ENCODE results near the gene FGF1. TPM values are rescaled to one million over a fixed set of nuclear protein-coding genes. Genes with fewer than 3 reads are reported as not detected.
A peak's percentile ranks its signal among the peaks of the same experiment; 100 is the strongest.

Gene FGF1
- polyA plus RNA-seq, 1 of the 3 experiments (the other 2 are of a cell fraction): 5.3 TPM

DNA sequence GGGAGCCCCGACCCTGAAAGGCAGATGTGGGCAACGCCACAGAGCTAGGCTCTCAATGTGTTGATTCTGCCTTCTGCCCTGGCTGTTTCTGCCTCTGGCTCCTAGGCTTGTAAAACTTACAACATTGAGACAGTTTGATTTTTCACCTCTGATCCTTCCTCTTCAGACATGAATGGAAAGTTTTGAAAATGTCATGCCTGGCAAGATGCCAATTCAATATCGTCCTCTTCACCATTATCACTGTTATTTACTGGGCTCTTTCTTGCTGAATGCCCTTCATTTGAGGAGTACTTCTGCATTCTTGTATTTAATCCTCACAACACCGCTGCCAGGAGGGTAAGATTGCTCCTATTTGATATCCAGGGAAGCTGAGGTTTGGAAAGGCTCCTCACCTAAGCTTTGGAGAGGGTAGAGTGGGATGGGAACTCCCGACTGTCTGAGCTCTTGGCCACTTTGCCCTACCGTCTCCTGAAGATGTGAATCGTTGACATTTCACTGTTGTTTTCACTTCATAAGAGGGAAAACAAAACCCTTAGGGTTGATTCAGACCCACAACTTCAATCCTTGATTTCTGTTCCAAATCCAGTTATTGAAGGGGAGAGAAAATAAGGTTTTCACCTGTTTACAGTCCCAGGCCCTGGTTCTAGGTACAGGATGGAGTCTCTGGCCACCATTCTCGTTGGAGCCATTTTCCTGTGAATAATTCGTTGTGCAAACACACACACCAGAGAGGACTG is 12.7 kb upstream of the FGF1 start:
- Histone ChIP-seq H3K9me3 (no peaks in the 10 kb centered on the region), H3F3A (replicated peaks; ENCODE audit: insufficient read depth) (no peaks in the 10 kb centered on the region), H3K4me3 (ENCODE audit: low read depth in 2 of 2, low read length in 1 of 2) (no peak overlapping the region; a peak in 1 of 4 replicates), H3K9ac (no peak overlapping the region), H2AFZ (ENCODE audit: low read depth) (no peak overlapping the region; the same call in 1 of the 2 replicates), H4K20me1 (ENCODE audit: insufficient read depth) (no peaks in the 10 kb centered on the region), H3K4me2 (peak overlapping the region; percentile 53; the same call in 1 of the 2 replicates), H3K36me3 (replicated peaks in 1 of 2; ENCODE audit: control insufficient read depth in 1 of 2, insufficient read depth in 2 of 2, low read length in 1 of 2) (no peaks in the 10 kb centered on the region), H3K9me2 (no peaks in the 10 kb centered on the region), H3K27me3 (ENCODE audit: insufficient read depth) (no peaks in the 10 kb centered on the region), H3K79me2 (ENCODE audit: insufficient read depth) (no peaks in the 10 kb centered on the region), H3K27ac (ENCODE audit: low read depth in 2 of 2, low read length in 1 of 2) (no peak overlapping the region; a peak in 1 of 4 replicates), H3K4me1 (ENCODE audit: control insufficient read depth in 1 of 2, insufficient read depth in 2 of 2, low read depth in 1 of 2, low read length in 1 of 2) (peaks cover 23 to 28% of the 10 kb centered on the region in 2 experiments)
- DNase-seq: no peak
- 65% methylated on average over 9 of the region's 9 CpGs for WGBS (ENCODE audit: low lambda C conversion rate)
- TF ChIP-seq TAF1 (IDR thresholded peaks at IDR 0.05; ENCODE audit: borderline replicate concordance, low read depth, low read length): no peak
- TF ChIP-seq NFIC (IDR thresholded peaks at IDR 0.05; ENCODE audit: borderline replicate concordance): peak; percentile 39
- CTCF ChIA-PET: interaction anchor here (0.6 to 21.1 kb wide), 60 partner anchors 9 to 687 kb away, joined by 3 to 668 read pairs (median 5); partner anchors contain the start of gene FGF1
- POLR2A ChIA-PET: interaction anchor here (0.9 to 3.5 kb wide), 2 partner anchors 43 to 94 kb away, joined by 3 to 20 read pairs; no protein-coding TSS in a partner anchor

DNA sequence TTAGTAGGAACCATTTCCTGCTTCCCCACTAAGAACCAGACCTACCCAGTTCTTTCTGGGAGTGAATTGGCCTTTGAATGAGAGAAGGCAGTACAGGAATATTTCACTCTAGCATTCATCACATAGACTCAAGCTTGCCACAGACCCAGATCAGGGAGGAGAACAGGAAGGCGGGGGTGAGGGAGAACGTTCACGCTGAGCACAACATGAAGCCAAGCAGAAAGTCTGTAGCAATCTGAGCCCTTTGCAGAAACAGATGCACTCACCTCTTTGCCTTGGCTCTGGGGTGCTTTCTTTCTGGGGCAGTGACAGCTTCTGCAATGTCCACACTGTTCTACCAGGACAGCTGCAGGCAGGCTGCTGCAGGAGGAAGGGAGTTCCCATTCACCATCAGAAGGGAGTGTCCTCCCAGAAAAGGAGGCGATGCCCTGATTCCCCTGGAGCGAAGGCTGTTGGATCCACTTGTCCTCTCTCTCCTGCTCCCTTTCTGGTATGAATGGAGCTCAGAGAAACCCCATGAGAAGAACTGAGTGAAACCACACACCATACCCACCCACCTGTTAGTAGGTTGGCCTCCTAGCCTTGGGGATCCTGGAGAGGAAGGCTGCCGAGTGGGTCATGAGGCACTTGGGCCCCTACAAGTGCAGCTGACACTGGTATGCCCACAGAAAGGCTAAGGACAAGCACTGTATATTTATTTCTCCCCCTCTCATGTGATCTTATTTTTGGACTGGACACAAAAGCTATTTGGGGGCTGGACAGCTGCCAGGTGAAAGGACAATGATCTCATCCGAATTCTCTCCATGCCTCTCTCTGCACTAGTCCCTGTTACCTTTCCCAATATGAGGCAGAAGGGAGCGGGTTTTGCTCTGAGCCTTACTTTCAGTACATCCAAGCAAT is 11.7 kb upstream of the FGF1 start:
- Histone ChIP-seq H3K9ac (no peak overlapping the region), H3K79me2 (ENCODE audit: insufficient read depth) (no peaks in the 10 kb centered on the region), H3K4me1 (ENCODE audit: control insufficient read depth in 1 of 2, insufficient read depth in 2 of 2, low read depth in 1 of 2, low read length in 1 of 2) (peaks cover 23 to 28% of the 10 kb centered on the region in 2 experiments), H3K4me3 (ENCODE audit: low read depth in 2 of 2, low read length in 1 of 2) (no peak overlapping the region), H3K4me2 (peak overlapping the region; percentile 53), H3K36me3 (replicated peaks in 1 of 2; ENCODE audit: control insufficient read depth in 1 of 2, insufficient read depth in 2 of 2, low read length in 1 of 2) (no peaks in the 10 kb centered on the region), H3K9me2 (no peaks in the 10 kb centered on the region), H4K20me1 (ENCODE audit: insufficient read depth) (no peaks in the 10 kb centered on the region), H3K27ac (ENCODE audit: low read depth in 2 of 2, low read length in 1 of 2) (peak overlapping the region in 1 of 2 experiments; percentile 71; a peak in 3 of 4 replicates), H3F3A (replicated peaks; ENCODE audit: insufficient read depth) (no peaks in the 10 kb centered on the region), H2AFZ (ENCODE audit: low read depth) (no peak overlapping the region), H3K9me3 (no peaks in the 10 kb centered on the region), H3K27me3 (ENCODE audit: insufficient read depth) (no peaks in the 10 kb centered on the region)
- DNase-seq: no peak
- 75% methylated on average over 8 of the region's 8 CpGs for WGBS (ENCODE audit: low lambda C conversion rate)
- ChIA-PET POLR2A (interaction anchor here (3.5 kb wide), 1 partner anchor 42 kb away, joined by 20 read pairs; no protein-coding TSS in a partner anchor), CTCF (interaction anchor here (1.0 to 21.1 kb wide), 28 partner anchors 10 to 706 kb away, joined by 3 to 668 read pairs (median 8); partner anchors contain the start of gene FGF1)
- TF ChIP-seq FOXJ3 (CRISPR knock-in tag; IDR thresholded peaks at IDR 0.05) (no peak), NFIC (IDR thresholded peaks at IDR 0.05; ENCODE audit: borderline replicate concordance) (peak; percentile 47; the same call in 1 of the 2 replicates)
- TF ChIP-seq, protein P1, sequence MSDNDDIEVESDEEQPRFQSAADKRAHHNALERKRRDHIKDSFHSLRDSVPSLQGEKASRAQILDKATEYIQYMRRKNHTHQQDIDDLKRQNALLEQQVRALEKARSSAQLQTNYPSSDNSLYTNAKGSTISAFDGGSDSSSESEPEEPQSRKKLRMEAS (IDR thresholded peaks at IDR 0.05; ENCODE audit: low read depth): no peak

- 90% methylated on average over 3 of the region's 3 CpGs for WGBS (ENCODE audit: low lambda C conversion rate)
- Histone ChIP-seq H3K4me3 (ENCODE audit: low read depth in 2 of 2, low read length in 1 of 2) (no peak overlapping the region), H3K36me3 (replicated peaks in 1 of 2; ENCODE audit: control insufficient read depth in 1 of 2, insufficient read depth in 2 of 2, low read length in 1 of 2) (no peaks in the 10 kb centered on the region), H3K9ac (no peak overlapping the region), H3K27me3 (ENCODE audit: insufficient read depth) (no peaks in the 10 kb centered on the region), H4K20me1 (ENCODE audit: insufficient read depth) (no peaks in the 10 kb centered on the region), H3K79me2 (ENCODE audit: insufficient read depth) (no peaks in the 10 kb centered on the region), H3K9me3 (no peaks in the 10 kb centered on the region), H3K9me2 (no peaks in the 10 kb centered on the region), H3F3A (replicated peaks; ENCODE audit: insufficient read depth) (no peaks in the 10 kb centered on the region), H2AFZ (ENCODE audit: low read depth) (no peak overlapping the region), H3K4me2 (no peak overlapping the region), H3K4me1 (ENCODE audit: control insufficient read depth in 1 of 2, insufficient read depth in 2 of 2, low read depth in 1 of 2, low read length in 1 of 2) (peaks cover 24 to 28% of the 10 kb centered on the region in 2 experiments), H3K27ac (ENCODE audit: low read depth in 2 of 2, low read length in 1 of 2) (peak overlapping the region in 1 of 2 experiments; percentile 71; a peak in 2 of 4 replicates)
- ChIA-PET POLR2A (no interaction called here), CTCF (interaction anchor here (0.7 to 21.1 kb wide), 10 partner anchors 12 to 147 kb away, joined by 3 to 668 read pairs (median 20); no protein-coding TSS in a partner anchor)
- no peak for DNase-seq
- TF ChIP-seq EZH2phosphoT487 (IDR thresholded peaks at IDR 0.05; ENCODE audit: borderline replicate concordance, low read depth) (no peak), SMC3 (IDR thresholded peaks at IDR 0.05; ENCODE audit: low read depth, low read length) (no peak), REST (IDR thresholded peaks at IDR 0.05; ENCODE audit: low read depth, low read length) (no peak), TCF12 (IDR thresholded peaks at IDR 0.05) (no peak), POLR2AphosphoS5 (IDR thresholded peaks at IDR 0.05; ENCODE audit: low read depth, low read length) (no peak), YY1 (IDR thresholded peaks at IDR 0.05; ENCODE audit: low read depth) (no peak)
- TF ChIP-seq, protein P2, sequence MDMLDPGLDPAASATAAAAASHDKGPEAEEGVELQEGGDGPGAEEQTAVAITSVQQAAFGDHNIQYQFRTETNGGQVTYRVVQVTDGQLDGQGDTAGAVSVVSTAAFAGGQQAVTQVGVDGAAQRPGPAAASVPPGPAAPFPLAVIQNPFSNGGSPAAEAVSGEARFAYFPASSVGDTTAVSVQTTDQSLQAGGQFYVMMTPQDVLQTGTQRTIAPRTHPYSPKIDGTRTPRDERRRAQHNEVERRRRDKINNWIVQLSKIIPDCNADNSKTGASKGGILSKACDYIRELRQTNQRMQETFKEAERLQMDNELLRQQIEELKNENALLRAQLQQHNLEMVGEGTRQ (IDR thresholded peaks at IDR 0.05; ENCODE audit: borderline replicate concordance, low read depth, low read length): no peak
Observed at GRCh38 chr5:142696379-142696778, 10.5 kb upstream of the FGF1 start.
